DOHH2 (cell line): ENCODE data around the gene KRTAP10-9.

Experiments used
- CTCF ChIP-seq: fragments of 200-600 bp; sonication (generic); IDR thresholded peaks from one replicate; pipeline ENCODE4 v1.5.1; 2014; ENCODE audit warnings: antibody characterized with exemption, mild to moderate bottlenecking, low read depth, low read length; ENCODE audit not compliant: poor library complexity, severe bottlenecking
- EZH2phosphoT487 ChIP-seq: fragments of 200-600 bp; sonication (generic); IDR thresholded peaks from 2 replicates; pipeline ENCODE4 v1.6.1; 2017; ENCODE audit warnings: borderline replicate concordance, mild to moderate bottlenecking, antibody characterized with exemption, low read length, moderate library complexity, mixed read lengths

GRCh38 chr21:44595524-44595923, 31.4 kb upstream of the KRTAP10-9 start:
- TF ChIP-seq CTCF (no peak), EZH2phosphoT487 (no peak)
